ENCODE data around the gene UGT1A1.

GRCh38 chr2:233799087-233799665 is 39.1 kb downstream of the UGT1A1 start:
- TF ChIP-seq CTCF (IDR thresholded peaks at IDR 0.05; ENCODE audit: insufficient read depth, low read length, poor library complexity, severe bottlenecking) = no peak
- TF ChIP-seq EZH2phosphoT487 (conservative IDR thresholded peaks at IDR 0.05; ENCODE audit: low read length) = no peak
